Testis (tissue), 2 donors: Measurements from ENCODE around the gene PGA5.

Source experiments
- POLR2A ChIP-seq: fragments of 450-650 bp; IDR thresholded peaks from one replicate; pipeline ENCODE4 v1.6.1; 2017; ENCODE audit warnings: antibody characterized with exemption, mild to moderate bottlenecking, moderate library complexity
- TF ChIP-seq, protein P1 (sequence below), 3 experiments: fragments of 450-650 bp in 2 of 3; fragments of 200-600 bp in 1 of 3; sonication (generic) in 1 of 3; IDR thresholded peaks; one replicate each; pipeline ENCODE4 v1.5.1; 2016 to 2019; ENCODE audit warnings: antibody characterized with exemption in 3 of 3, mild to moderate bottlenecking in 2 of 3, moderate library complexity in 1 of 3

DNA sequence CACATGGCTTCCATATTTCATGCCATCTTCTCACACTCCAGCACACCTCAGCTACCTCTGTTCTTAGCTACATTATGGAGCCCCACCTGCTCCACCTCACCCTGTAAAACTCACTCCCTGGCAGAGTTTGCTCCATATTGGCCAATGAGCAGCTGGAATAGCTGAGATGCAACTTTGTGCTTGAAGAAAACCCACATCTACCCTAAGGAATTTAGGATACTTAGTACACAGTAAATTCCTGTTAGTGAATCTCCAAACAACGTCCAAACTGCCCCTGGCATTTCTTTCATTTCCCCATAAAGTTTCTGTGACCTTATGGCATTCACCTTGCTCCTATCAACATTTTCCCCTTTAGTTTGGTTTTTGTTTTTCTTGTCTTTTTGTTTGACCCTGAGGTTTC is 56.4 kb downstream of the PGA5 start:
- TF ChIP-seq, protein P1, sequence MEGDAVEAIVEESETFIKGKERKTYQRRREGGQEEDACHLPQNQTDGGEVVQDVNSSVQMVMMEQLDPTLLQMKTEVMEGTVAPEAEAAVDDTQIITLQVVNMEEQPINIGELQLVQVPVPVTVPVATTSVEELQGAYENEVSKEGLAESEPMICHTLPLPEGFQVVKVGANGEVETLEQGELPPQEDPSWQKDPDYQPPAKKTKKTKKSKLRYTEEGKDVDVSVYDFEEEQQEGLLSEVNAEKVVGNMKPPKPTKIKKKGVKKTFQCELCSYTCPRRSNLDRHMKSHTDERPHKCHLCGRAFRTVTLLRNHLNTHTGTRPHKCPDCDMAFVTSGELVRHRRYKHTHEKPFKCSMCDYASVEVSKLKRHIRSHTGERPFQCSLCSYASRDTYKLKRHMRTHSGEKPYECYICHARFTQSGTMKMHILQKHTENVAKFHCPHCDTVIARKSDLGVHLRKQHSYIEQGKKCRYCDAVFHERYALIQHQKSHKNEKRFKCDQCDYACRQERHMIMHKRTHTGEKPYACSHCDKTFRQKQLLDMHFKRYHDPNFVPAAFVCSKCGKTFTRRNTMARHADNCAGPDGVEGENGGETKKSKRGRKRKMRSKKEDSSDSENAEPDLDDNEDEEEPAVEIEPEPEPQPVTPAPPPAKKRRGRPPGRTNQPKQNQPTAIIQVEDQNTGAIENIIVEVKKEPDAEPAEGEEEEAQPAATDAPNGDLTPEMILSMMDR (IDR thresholded peaks at IDR 0.05) = no peak
- no peak for TF ChIP-seq POLR2A
